HG03571 (cell line): ENCODE data around the gene SNX5.

Experiments
- ATAC-seq: cut with Tn5 transposase; IDR thresholded peaks from one replicate; pipeline ENCODE4 v1.9.1; 2021; ENCODE audit not compliant: unreplicated experiment

SNX5 gene

GRCh38 chr20:17940224-17940971 lies 28.2 kb downstream of the SNX5 start:
- no peak for ATAC-seq

GRCh38 chr20:17939622-17940223 lies 28.9 kb downstream of the SNX5 start:
- ATAC-seq, result no peak

- peak; percentile 69 for ATAC-seq
Measured at GRCh38 chr20:17938871-17939619, 29.5 kb downstream of the SNX5 start.

- no peak for ATAC-seq
Measured at GRCh38 chr20:17936761-17937732, 31.5 kb downstream of the SNX5 start.

GRCh38 chr20:17936286-17936760 lies 32.3 kb downstream of the SNX5 start:
- ATAC-seq, result no peak

- no peak for ATAC-seq
Measured at GRCh38 chr20:17935761-17936160, 32.8 kb downstream of the SNX5 start.

- ATAC-seq, result no peak
Measured at GRCh38 chr20:17935186-17935585, 33.4 kb downstream of the SNX5 start.

GRCh38 chr20:17934141-17934862 lies 34.3 kb downstream of the SNX5 start:
- no peak for ATAC-seq

GRCh38 chr20:17933711-17934110 lies 34.9 kb downstream of the SNX5 start:
- ATAC-seq, result no peak

GRCh38 chr20:17933121-17933520 lies 35.5 kb downstream of the SNX5 start:
- no peak for ATAC-seq

GRCh38 chr20:17932396-17932795 lies 36.2 kb downstream of the SNX5 start:
- ATAC-seq, result no peak

GRCh38 chr20:17931513-17931912 lies 37.1 kb downstream of the SNX5 start:
- ATAC-seq, result no peak

- ATAC-seq, result no peak
Measured at GRCh38 chr20:17928633-17929311, 39.8 kb downstream of the SNX5 start.

- ATAC-seq, result no peak
Measured at GRCh38 chr20:17928211-17928611, 40.4 kb downstream of the SNX5 start.

GRCh38 chr20:17925940-17926300 lies 42.7 kb downstream of the SNX5 start:
- ATAC-seq, result no peak

GRCh38 chr20:17925141-17925939 lies 43.3 kb downstream of the SNX5 start:
- no peak for ATAC-seq

GRCh38 chr20:17921774-17922173 lies 46.8 kb downstream of the SNX5 start:
- ATAC-seq, result no peak

GRCh38 chr20:17919149-17919548 lies 49.4 kb downstream of the SNX5 start:
- ATAC-seq, result no peak
